HG02642 (cell line): ENCODE data around the gene TMC7.

Experiments used
- ATAC-seq: cut with Tn5 transposase; IDR thresholded peaks from one replicate; pipeline ENCODE4 v1.9.1; 2021; ENCODE audit warnings: mild to moderate bottlenecking; ENCODE audit not compliant: unreplicated experiment, poor library complexity

TMC7 gene

GRCh38 chr16:19110537-19111360 is 127.0 kb downstream of the TMC7 start:
- no peak for ATAC-seq

GRCh38 chr16:19112099-19112407 is 128.3 kb downstream of the TMC7 start:
- ATAC-seq, result no peak
